Uterus (tissue), 2 donors: ENCODE data around the gene MRPL43.

Experiments
- POLR2A ChIP-seq, 2 donors: fragments of 450-650 bp; IDR thresholded peaks; one replicate each; pipeline ENCODE4 v1.6.1; 2016; ENCODE audit warnings: antibody characterized with exemption in 2 of 2, mild to moderate bottlenecking in 1 of 2, moderate library complexity in 1 of 2
- TF ChIP-seq, protein P1 (sequence below), 4 experiments: fragments of 200-600 bp in 2 of 4; fragments of 450-650 bp in 2 of 4; sonication (generic) in 2 of 4; IDR thresholded peaks; one replicate each; pipeline ENCODE4 v1.5.1; 2016 to 2019; ENCODE audit warnings: antibody characterized with exemption in 4 of 4, mild to moderate bottlenecking in 2 of 4, moderate library complexity in 1 of 4

DNA sequence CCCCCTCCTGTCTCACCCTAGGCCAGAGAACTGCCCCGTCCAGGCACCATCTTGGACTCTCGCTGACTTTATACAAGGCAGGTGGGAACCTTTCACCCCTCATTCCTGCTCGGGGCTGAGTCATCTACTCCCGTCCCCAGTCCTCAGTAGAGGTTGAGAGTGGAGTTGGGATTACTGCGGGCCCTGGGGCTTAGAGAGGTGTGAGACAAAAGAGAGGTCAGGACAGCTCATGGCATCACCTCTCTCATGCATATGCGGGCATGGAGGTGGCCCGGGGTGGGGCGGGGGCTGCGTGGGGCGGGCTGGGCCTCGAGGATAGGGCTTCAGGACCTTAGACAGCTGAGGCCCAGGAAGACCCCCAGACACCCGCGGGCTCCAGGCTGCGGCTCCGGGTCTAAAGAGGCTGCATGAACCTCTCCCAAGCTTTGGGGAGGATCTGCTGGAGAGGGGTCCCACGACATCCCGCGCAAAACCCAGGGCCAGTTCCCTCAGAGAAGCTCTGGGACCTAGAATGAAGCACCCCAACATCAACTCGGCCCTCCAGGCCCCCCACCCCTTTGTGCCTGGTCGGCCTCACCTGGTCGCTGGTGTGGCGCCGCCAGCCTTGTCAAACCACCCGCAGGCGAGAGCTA lies 43.3 kb upstream of the MRPL43 start:
- TF ChIP-seq, protein P1, sequence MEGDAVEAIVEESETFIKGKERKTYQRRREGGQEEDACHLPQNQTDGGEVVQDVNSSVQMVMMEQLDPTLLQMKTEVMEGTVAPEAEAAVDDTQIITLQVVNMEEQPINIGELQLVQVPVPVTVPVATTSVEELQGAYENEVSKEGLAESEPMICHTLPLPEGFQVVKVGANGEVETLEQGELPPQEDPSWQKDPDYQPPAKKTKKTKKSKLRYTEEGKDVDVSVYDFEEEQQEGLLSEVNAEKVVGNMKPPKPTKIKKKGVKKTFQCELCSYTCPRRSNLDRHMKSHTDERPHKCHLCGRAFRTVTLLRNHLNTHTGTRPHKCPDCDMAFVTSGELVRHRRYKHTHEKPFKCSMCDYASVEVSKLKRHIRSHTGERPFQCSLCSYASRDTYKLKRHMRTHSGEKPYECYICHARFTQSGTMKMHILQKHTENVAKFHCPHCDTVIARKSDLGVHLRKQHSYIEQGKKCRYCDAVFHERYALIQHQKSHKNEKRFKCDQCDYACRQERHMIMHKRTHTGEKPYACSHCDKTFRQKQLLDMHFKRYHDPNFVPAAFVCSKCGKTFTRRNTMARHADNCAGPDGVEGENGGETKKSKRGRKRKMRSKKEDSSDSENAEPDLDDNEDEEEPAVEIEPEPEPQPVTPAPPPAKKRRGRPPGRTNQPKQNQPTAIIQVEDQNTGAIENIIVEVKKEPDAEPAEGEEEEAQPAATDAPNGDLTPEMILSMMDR (IDR thresholded peaks at IDR 0.05): no peak
- no peak for TF ChIP-seq POLR2A (IDR thresholded peaks at IDR 0.05)
